CD4-positive, alpha-beta T cell treated with Interleukin-4 for 4 hours (primary cell): ENCODE results near the gene FRMD5.

Experiments
- DNase-seq: peaks from one replicate; pipeline ENCODE4 v3.0.0-alpha.2; 2020

Gene FRMD5

DNA sequence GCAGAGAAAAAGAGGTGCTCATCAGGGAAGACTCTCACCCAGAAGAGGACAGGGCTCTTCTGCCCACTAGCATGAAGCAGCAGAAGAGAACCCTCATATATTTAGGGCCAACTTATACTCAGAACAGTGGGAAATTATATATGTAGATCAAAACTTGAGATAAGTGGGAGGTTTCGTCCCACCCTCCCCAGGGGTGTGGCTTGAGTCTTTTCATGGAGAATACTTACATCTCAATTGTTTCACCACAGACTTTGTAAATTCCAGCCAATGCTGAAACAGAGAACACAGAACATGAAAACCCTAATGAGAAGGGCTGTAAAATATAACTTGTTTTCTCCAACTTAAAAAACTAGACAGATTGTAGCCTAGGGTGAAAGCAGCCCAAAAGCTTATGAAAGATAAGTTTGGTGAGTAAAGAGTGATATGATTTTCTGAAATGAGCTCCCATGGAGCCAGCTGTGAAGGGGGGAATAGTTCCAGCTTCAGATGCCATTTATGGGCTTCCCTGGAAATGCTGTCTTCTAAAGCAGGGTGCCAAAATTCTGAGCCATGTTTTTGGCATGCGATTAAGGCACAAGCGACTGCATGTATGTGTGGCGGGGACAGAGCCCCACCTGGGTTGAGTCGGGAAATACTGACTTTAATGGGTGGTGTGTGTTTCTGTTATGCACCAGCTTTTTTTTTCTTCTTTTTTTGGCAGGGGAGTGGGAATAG is 275.4 kb downstream of the FRMD5 start:
- DNase-seq: no peak

DNA sequence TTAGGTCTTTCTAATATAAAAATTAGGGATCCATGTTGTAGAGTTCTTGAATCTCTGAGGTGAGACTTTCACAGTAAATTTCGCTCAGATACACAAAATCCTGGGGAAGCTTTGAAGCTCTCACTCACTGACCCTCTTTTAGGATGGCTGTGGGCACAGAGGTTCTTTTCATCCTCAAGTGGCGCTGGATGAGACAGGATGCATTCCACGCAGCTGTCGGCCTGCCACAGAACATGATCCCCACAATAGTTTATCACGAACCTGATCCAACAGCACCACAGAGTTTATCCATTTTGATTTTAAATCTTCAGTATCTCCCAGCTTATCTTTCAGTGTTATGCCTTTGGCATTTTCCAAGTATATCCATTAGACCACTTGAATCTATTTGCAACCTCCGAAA is 276.4 kb downstream of the FRMD5 start:
- no peak for DNase-seq

GRCh38 chr15:43916326-43916660 is 278.8 kb downstream of the FRMD5 start:
- no peak for DNase-seq

GRCh38 chr15:43915631-43916325 is 279.3 kb downstream of the FRMD5 start:
- no peak for DNase-seq

DNA sequence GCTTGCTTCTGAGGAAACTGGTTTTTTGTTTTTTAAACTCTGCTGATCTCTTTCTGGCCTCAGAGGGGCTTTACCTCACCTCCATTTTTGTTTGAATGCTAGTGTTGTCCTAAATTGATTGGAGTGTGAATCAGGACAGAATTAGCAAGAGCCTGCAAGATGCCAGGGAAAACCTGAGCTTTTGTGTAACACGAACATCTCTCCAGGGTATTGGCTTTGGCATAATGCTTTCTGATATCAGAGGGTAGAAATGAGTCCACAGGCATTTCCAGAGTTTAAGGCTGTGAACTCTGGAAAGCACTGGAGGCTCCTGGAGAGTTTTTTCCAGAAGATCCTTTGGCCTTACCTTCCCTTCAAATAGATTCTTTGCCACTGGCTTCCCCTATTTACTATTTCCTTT is 281.1 kb downstream of the FRMD5 start:
- no peak for DNase-seq

- DNase-seq: no peak
These were observed 281.9 kb downstream of the FRMD5 start for GRCh38 chr15:43913026-43913780.

DNA sequence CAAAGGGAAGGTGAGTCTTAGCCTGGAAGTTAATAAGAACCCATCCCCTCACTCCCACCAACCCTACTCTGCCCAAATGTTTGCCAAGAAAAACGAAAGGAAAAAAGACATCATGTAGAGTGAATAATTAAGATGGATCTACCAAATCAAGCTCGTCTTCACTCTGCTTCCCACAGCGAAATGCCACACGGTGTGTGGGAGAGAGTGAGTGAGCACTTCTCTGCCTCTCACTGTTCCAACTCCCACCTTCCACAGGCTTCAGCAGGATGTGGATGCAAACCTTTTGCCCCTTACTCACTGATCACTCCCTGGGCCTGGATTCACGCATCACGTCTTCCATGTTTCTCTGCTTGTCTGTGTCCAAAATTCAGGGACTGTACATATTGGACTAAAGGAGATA is 282.9 kb downstream of the FRMD5 start:
- DNase-seq: no peak

GRCh38 chr15:43911235-43911781 is 283.8 kb downstream of the FRMD5 start:
- no peak for DNase-seq

DNA sequence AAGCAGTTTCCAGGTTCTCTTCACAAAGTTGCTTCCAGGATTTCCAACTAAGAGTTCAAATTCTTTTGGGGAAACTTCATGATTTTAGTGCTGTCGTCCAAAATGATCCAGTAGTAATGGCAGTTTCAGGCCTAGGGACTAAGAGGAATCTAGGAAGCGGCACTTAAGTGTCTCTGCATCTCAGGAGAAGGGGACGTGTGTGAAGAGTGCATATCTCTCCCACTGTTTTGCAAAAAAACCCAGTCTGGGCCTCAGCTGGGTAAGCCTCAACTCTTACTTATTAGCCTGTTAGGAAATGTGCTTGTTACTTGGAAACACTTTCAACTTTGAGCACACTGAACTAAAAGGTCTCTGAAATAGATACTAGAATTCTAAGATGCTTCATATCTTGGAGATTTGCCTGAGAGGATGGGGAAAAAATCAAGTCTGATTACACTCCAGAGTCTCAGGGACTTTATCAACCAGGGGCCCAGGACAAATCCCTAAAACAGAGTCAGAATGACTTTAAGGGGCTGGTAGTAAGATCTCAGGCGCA is 286.5 kb downstream of the FRMD5 start:
- no peak for DNase-seq

DNA sequence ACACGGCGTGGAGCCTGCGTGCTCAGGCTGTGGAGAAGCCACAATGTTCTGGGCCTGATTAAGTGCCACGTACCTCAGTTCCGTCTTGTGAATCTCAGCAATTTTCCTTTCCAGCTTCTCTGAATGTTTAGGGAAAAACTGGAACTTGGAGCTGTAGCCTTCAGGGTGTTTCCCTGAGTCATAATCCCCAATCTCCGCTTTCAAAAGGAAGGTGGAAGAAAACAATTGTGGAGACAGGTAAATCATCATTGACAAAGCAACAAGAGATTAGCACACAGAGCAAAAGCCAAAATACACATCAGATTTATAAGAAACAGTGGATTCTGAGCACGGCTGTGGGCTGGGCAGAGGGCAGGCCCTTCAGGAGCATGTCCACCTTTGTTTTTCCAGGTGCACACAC is 289.3 kb downstream of the FRMD5 start:
- no peak for DNase-seq

DNA sequence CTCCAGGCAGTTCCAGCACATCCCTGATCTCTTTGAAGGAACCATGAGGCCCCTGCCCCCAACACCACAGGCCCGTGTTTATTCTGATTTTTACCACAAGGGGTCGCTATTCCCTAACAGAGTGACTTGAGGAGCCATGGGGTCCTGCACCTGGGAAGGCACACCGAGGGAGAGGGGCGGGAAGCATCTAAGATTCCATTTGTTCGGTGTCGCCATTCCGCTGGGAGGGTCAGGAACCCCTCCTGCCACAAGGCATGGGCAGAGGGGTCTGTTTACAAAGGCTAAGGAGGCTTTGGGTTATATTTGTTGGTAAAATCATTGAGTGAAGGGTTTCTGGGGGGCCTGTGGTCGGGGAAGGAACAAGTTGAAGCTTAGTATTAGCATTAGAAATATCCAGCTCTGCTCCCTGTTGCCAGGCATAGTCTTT is 291.2 kb downstream of the FRMD5 start:
- DNase-seq: peak; percentile 50

DNA sequence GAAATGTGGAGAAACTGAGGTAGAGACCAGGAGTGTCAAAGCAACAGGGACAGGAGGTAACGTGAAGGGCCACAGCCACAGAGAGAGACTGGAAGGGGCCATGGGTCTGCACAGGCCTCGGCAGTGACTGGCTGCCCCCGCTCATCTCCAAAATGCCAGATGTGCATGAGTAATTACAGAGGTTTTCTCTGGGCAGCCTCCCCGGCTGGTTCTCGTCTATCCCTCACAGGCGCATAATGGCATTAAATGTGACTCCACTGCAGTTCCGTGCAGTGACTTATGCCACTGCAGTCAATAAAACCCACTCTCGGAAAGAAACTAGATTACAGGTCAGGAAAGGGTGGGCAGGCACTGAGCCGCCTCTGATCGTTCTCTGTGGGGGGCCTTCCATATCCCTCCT is 293.6 kb downstream of the FRMD5 start:
- no peak for DNase-seq

DNA sequence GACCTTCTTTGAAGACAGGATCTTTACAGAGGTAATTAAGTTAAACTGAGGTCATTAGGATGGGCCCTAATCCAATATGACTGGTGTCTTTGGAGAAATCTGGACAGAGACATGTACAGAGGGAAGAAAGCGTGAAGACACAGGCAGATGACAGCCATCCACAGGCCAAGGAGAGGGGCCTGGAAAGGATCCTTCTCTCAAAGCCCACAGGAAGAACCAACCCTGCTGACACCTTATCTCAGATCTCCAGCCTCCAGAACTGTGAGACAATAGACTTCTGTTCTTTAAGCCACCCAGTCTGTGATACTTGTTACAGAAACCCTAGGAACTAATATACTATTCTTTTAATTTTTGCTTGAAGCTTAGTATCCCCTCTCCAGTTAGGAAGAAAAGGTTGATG is 294.1 kb downstream of the FRMD5 start:
- no peak for DNase-seq

DNA sequence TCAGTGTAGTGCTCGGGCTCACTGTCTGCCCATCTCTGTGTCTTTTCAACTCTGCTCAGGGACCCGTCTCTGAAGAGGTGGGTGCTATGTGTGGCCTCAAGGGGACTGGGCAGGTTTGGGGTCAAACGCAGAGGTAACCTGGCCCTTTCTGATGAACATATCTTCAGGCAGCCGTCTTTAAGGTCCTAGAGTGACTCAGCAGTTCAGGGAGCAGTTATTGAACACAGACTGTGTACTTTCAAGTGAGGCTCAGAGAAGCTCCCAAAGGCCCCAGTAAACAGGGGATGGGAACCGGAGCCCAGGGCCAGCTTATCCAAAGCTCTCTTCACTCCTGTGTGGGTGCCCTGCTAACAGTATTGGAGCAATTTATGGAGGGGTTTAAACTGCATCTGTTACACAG is 295.1 kb downstream of the FRMD5 start:
- no peak for DNase-seq

GRCh38 chr15:43898891-43899290 is 296.2 kb downstream of the FRMD5 start:
- no peak for DNase-seq

GRCh38 chr15:43896543-43896942 is 298.5 kb downstream of the FRMD5 start:
- no peak for DNase-seq

GRCh38 chr15:43895586-43895985 is 299.5 kb downstream of the FRMD5 start:
- DNase-seq: no peak

- no peak for DNase-seq
These were observed 301.1 kb downstream of the FRMD5 start for GRCh38 chr15:43893956-43894355.

DNA sequence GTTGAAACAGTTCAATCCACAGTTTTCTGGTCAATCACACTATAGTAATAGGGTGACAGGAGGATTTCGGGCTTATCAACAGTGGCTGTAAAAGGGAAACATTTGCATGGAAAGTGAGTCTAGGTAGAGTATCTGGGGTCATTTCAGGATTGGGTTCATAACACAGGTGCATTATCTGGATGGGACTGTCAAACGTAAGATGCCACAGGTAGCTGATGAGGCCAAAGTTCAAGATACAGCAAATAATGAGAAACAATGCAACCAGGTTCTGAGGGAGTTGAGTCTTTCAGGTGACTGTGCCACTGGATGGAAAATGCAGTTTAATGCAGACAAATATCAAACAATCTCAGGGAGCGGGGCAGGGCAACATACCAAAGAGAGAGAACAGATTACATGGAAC is 306.0 kb downstream of the FRMD5 start:
- no peak for DNase-seq

- no peak for DNase-seq
These were observed 307.2 kb downstream of the FRMD5 start for GRCh38 chr15:43887901-43888300.

DNA sequence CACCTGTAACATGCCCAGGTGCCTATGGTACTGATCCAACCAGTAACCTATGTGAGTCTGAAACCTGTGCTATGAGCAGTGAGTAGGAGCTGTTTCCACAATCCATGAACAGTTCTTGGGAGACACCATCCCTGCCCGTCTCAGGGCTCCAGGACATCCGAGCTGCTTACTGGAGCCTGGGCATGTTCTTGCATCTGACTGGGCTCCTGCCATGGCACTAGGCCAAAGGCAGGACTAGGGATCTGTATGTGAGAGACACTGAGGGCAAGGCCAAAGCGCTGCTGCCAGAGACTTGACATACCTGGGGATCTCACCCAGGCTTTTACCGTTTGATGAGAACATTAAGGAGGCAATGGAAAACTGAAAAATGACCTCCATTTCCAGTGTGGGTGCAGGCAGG is 308.5 kb downstream of the FRMD5 start:
- no peak for DNase-seq

DNA sequence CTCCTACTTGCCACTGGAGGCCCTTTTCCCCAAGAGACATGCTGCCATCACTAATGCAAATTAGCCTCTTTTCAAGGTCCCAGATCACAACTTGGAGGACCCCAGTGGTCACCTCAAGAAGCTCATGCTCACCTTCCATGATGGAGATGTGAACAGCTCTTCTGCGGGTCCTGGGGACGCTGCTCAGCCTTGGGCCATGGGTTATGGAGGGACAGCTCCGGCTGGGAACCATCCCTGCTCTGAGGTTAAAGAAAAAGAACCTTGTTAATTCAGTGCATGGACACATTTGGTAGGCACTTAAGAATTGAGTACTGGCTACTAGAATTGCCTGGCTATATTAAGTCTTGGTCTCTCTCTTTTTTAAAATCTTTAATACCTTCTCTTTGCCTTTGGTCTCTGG is 311.5 kb downstream of the FRMD5 start:
- DNase-seq: no peak

DNA sequence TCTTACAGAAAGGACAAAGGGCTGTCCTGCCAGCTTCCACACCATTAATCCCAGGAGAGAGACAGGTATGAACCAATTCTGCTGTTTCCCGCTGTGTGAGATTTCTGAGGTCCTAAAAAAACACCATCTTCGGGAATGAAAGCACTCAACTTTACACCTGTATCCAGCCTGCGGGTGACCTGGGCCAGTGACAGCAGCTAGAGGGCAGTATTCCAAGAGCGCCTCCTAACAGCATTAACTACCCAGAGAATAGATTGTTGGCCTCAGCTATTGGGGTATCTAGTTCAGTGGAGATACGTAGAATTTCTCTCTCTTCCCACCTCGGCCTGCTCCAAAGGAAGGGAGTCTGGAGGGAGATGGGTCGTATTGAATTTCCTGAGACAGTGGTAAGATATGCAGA is 313.1 kb downstream of the FRMD5 start:
- DNase-seq: no peak

DNA sequence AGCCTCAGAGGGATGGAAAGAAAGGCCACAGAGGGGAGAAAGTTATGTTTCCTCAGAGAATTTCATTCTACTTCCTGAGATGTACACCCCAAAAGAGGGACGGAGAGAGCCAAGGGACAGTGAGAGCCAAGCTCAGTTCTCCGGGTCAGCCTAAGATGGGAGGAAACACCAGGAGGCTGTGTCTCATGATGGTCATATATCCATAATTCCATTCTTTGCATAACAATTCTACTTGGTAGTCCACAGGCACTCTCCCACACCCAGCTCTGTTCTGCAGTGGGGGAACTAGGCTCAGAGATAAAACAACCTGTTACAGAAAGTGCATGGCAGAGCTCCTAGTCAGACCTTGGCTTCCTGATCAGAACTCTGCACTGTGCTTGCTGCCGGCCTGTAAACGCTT is 313.8 kb downstream of the FRMD5 start:
- no peak for DNase-seq
